Measurements from ENCODE around the gene CHST8. TPM values are rescaled to one million over a fixed set of nuclear protein-coding genes. Genes with fewer than 3 reads are reported as not detected.

Gene CHST8
- total RNA-seq, 1 donor, result not detected

DNA sequence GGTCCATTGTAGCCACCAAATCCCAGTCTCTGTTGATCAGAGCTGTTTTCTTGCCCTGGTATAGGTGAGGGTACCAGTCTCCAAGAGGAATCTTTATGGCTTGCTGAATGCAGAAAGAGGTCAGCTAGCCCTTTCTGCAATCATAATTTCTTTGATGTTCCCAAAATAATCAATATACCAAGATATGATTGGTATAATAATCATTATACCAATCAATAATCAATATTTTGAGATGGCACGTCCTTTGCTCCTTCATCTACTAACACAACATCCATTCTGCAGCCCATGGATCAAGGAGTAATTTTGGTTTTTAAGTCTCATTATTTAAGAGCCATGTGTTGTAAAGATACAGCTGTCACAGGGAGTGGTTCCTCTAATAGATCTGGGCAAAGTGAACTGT, 31.5 kb upstream of the CHST8 start:
- DNase-seq (ENCODE audit: insufficient read length, low spot score, missing footprints), result no peak

GRCh38 chr19:33595783-33596182, 26.0 kb upstream of the CHST8 start:
- Histone ChIP-seq H4K20me1 (ENCODE audit: insufficient read depth, low read length) (no peaks in the 10 kb centered on the region), H3K4me2 (ENCODE audit: insufficient read depth, low read length) (no peak overlapping the region), H3K79me2 (ENCODE audit: insufficient read depth, low read length) (no peaks in the 10 kb centered on the region), H3K4me3 (ENCODE audit: insufficient read depth, low read length) (no peak overlapping the region), H3K36me3 (ENCODE audit: insufficient read depth, low read length) (no peaks in the 10 kb centered on the region), H2AFZ (ENCODE audit: low read length) (no peak overlapping the region), H3K27me3 (ENCODE audit: insufficient read depth, low read length) (no peaks in the 10 kb centered on the region), H3K27ac (ENCODE audit: low read depth, low read length) (no peak overlapping the region), H3K4me1 (ENCODE audit: insufficient read depth, low read length) (no peaks in the 10 kb centered on the region), H3K9me3 (ENCODE audit: low read depth, low read length) (peaks cover under 1% of the 10 kb centered on the region)
- no peak for DNase-seq (ENCODE audit: insufficient read length, low spot score, missing footprints)
- TF ChIP-seq, protein P1, sequence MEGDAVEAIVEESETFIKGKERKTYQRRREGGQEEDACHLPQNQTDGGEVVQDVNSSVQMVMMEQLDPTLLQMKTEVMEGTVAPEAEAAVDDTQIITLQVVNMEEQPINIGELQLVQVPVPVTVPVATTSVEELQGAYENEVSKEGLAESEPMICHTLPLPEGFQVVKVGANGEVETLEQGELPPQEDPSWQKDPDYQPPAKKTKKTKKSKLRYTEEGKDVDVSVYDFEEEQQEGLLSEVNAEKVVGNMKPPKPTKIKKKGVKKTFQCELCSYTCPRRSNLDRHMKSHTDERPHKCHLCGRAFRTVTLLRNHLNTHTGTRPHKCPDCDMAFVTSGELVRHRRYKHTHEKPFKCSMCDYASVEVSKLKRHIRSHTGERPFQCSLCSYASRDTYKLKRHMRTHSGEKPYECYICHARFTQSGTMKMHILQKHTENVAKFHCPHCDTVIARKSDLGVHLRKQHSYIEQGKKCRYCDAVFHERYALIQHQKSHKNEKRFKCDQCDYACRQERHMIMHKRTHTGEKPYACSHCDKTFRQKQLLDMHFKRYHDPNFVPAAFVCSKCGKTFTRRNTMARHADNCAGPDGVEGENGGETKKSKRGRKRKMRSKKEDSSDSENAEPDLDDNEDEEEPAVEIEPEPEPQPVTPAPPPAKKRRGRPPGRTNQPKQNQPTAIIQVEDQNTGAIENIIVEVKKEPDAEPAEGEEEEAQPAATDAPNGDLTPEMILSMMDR (IDR thresholded peaks at IDR 0.05; ENCODE audit: extremely low read depth, low read depth, low read length), result no peak

More for the DNA sequence above, 31.5 kb upstream of the CHST8 start:
- Histone ChIP-seq H3K4me2 (ENCODE audit: insufficient read depth, low read length) (no peak overlapping the region), H3K27ac (ENCODE audit: low read depth, low read length) (no peak overlapping the region), H2AFZ (ENCODE audit: low read length) (no peak overlapping the region), H3K27me3 (ENCODE audit: insufficient read depth, low read length) (no peaks in the 10 kb centered on the region), H3K4me3 (ENCODE audit: insufficient read depth, low read length) (no peak overlapping the region), H3K9me3 (ENCODE audit: low read depth, low read length) (no peaks in the 10 kb centered on the region), H4K20me1 (ENCODE audit: insufficient read depth, low read length) (no peaks in the 10 kb centered on the region), H3K36me3 (ENCODE audit: insufficient read depth, low read length) (no peaks in the 10 kb centered on the region), H3K4me1 (ENCODE audit: insufficient read depth, low read length) (no peaks in the 10 kb centered on the region), H3K79me2 (ENCODE audit: insufficient read depth, low read length) (no peaks in the 10 kb centered on the region)
- TF ChIP-seq, protein P1 (IDR thresholded peaks at IDR 0.05; ENCODE audit: extremely low read depth, low read depth, low read length), result no peak

DNA sequence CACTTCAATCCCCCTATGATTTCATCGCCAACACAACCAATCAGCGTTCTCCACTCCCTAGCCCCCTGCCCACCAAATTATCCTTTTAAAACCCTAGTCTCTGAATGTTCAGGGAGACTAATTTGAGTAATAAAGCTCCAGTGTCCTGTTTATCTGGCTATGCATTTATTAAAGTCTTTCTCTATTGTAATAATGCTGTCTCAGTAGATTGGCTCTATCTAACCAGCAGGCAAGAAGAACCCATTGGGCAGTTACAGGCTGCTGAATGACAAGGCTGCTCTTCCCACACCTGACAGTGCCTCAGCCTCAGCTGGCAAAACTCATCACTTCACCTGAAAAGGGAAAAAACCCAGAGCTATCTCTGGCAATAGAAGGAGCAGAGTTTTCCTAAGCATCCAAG, 20.2 kb upstream of the CHST8 start:
- H3K4me3 ChIP-seq (ENCODE audit: insufficient read depth, low read length), result no peak overlapping the region
- H3K27me3 ChIP-seq (ENCODE audit: insufficient read depth, low read length), result no peaks in the 10 kb centered on the region
- H3K27ac ChIP-seq (ENCODE audit: low read depth, low read length), result no peak overlapping the region
- DNase-seq (ENCODE audit: insufficient read length, low spot score, missing footprints), result no peak
- no peaks in the 10 kb centered on the region for H4K20me1 ChIP-seq (ENCODE audit: insufficient read depth, low read length)
- peaks cover 7% of the 10 kb centered on the region for H3K9me3 ChIP-seq (ENCODE audit: low read depth, low read length)
- no peaks in the 10 kb centered on the region for H3K36me3 ChIP-seq (ENCODE audit: insufficient read depth, low read length)
- H3K4me1 ChIP-seq (ENCODE audit: insufficient read depth, low read length), result no peaks in the 10 kb centered on the region
- TF ChIP-seq, protein P1 (IDR thresholded peaks at IDR 0.05; ENCODE audit: extremely low read depth, low read depth, low read length), result no peak
- no peak overlapping the region for H2AFZ ChIP-seq (ENCODE audit: low read length)
- H3K4me2 ChIP-seq (ENCODE audit: insufficient read depth, low read length), result no peak overlapping the region
- H3K79me2 ChIP-seq (ENCODE audit: insufficient read depth, low read length), result no peaks in the 10 kb centered on the region

DNA sequence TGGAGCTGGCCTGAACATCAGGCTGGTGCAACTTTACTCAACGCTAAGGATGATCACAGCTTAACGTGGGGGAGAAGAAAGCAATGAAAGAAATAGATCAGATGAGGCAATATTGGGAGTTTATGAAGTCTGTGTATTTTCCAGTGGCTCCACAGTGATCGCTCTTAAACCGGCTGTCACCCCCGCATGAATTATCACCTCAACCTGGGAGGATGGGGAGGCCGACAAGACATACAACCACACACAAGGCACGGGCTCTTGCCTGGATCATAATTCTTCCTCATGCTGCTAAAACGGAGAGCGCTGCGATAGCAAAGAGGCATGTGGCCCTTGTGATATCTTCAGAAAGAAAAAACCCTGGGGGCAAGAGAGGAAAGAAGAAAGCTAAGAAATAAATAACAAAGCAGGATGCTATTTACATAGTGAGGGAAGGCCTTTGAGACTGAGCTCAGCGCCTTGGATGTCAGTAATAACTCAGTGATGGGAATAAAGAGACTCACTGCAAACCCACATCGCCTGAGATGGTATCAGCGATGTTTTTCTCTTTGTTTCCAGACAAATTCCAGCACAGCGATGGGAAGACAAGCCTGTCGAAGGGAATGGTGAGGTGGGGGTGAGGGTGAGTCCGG, 19.1 kb upstream of the CHST8 start:
- peaks cover 7% of the 10 kb centered on the region for H3K9me3 ChIP-seq (ENCODE audit: low read depth, low read length)
- no peaks in the 10 kb centered on the region for H3K36me3 ChIP-seq (ENCODE audit: insufficient read depth, low read length)
- H3K4me3 ChIP-seq (ENCODE audit: insufficient read depth, low read length), result no peak overlapping the region
- H3K4me2 ChIP-seq (ENCODE audit: insufficient read depth, low read length), result no peak overlapping the region
- H3K79me2 ChIP-seq (ENCODE audit: insufficient read depth, low read length), result no peaks in the 10 kb centered on the region
- DNase-seq (ENCODE audit: insufficient read length, low spot score, missing footprints), result no peak
- peaks cover 3% of the 10 kb centered on the region for H3K27me3 ChIP-seq (ENCODE audit: insufficient read depth, low read length)
- H3K4me1 ChIP-seq (ENCODE audit: insufficient read depth, low read length), result no peaks in the 10 kb centered on the region
- TF ChIP-seq, protein P1 (IDR thresholded peaks at IDR 0.05; ENCODE audit: extremely low read depth, low read depth, low read length), result no peak
- no peaks in the 10 kb centered on the region for H4K20me1 ChIP-seq (ENCODE audit: insufficient read depth, low read length)
- no peak overlapping the region for H2AFZ ChIP-seq (ENCODE audit: low read length)
- H3K27ac ChIP-seq (ENCODE audit: low read depth, low read length), result no peak overlapping the region

All from osteoblast (primary cell).